GM21723 (cell line): Measurements from ENCODE around the gene SDK1.

Experiments used
- ATAC-seq: cut with Tn5 transposase; IDR thresholded peaks from one replicate; pipeline ENCODE4 v1.9.1; 2021; ENCODE audit warnings: mild to moderate bottlenecking, moderate library complexity; ENCODE audit not compliant: unreplicated experiment

The SDK1 gene

DNA sequence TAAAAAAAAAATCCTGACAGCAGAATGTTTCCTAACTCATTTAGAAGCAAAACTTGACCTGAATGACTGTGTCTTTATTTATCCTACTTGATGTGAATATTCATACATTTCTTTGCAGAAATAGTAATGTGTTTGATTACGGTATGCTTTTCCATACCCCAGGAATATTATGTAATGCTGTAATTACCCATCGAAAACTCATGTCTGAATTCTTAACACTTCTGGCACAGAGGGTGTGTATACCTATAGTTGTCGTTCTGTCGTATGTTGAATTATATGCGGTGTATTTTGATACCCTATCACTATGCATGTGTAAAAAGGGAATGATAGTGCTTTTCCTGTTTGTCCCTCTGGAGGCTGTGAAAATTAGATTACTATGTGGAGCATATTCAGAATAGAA lies 26.6 kb downstream of the SDK1 start:
- ATAC-seq: no peak

DNA sequence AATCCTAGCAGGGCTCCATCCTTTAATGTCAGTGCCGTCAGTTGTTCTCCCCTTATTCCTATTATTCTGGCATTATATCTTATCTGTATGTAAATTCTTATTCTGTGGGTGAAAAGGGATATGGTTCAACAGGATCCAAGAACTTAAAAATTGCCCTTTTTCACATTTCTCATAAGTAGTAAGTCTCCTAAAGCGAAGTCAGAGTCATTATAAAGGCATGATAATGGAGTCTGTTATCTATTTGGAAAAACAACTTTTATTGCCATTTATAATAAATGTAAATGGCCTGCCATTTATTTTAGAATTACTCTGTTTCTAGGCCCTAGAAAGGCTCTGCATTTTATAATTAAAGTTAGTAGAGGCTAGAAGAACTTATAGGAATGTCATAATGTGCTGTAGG lies 31.3 kb downstream of the SDK1 start:
- no peak for ATAC-seq

GRCh38 chr7:3333861-3334260 lies 32.8 kb downstream of the SDK1 start:
- no peak for ATAC-seq

DNA sequence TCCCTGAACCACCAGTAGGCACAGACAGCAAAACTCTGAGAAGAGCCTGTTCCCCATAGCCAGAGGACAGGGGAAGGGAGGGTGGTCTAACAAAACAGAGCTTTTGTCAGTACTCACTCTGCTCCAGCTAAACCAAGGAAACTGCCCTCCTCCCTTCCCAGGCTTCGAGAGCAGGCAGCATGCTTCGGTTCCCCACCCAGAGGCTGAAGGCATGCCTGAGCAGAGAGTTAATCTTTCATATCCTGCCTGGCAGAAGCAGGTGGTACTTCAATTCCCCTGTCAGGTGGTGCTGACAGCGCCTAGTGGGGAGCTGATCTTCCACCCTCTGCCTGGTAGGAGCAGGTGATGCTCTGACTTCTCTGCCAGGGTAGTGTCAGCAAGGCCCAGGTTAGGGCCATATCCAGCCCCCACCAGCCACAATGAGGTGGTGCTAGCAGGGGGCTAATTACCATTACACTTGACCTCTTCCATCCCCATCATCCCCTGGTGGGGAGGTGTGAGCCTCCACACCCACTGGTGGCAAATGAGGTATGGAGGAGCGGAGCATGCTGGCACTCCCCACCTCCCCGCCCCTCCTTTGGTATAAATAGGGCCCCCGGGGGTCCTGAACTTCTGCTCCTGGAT lies 35.1 kb downstream of the SDK1 start:
- no peak for ATAC-seq

GRCh38 chr7:3338161-3338560 lies 37.1 kb downstream of the SDK1 start:
- no peak for ATAC-seq

- no peak for ATAC-seq
Measured at GRCh38 chr7:3345699-3346481, 44.8 kb downstream of the SDK1 start.

- ATAC-seq: no peak
Measured at GRCh38 chr7:3349126-3349525, 48.1 kb downstream of the SDK1 start.

GRCh38 chr7:3356173-3356572 lies 55.1 kb downstream of the SDK1 start:
- no peak for ATAC-seq

GRCh38 chr7:3358991-3359390 lies 57.9 kb downstream of the SDK1 start:
- ATAC-seq: no peak

- ATAC-seq: no peak
Measured at GRCh38 chr7:3367261-3367660, 66.2 kb downstream of the SDK1 start.

DNA sequence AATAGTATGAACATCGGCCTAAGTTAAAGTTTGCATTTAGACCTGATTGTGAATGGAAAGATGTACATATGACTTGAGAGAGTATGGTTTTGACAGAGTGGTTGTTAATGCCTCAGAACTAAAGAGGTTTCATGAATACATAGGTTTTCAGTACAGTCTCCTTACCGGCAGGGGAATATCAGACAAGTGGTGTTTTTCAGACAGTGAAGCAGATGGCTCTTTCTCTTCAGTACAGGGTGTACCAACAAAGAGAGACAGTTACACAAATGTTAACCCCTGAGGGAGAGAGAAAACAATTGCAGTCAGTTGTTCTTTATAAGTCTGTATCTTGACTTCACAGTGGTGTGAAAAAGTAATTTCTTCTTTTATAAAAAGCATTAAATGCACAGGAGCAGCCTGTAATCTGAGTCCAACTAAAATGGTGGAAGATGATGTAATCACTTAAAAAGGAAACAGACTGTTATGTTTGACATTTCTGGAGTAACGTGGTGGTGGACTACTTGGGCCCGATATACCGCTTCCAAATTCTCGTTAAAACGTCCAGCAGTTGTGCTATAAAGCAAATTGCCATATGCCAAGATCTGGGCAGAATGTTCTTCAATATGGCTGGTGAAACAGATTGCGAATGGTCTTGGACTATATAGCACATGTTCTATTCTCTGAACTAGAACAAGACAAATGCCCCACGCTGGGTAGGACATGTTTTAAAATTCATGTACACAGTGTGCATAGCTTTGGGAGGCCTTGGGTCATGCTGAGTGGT lies 69.2 kb downstream of the SDK1 start:
- ATAC-seq: no peak

DNA sequence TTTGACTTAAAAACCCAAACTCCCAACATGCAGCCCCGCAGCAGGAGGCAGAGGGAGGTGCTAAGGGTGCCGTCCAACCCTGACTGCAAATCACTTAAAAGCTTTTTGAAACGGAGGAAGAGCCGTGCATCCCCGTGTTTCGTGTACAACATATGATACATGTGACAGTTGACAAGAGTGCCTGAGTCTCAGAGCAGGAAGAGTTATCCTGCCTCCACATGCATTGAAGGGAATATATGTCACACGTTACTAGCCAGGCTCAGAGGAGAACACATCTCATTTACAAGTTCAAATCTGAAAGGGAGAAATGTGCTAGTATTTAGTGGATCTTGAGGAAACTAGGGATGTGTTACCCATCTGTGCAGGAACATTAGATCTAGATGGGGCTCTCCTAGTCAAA lies 69.9 kb downstream of the SDK1 start:
- ATAC-seq: no peak

DNA sequence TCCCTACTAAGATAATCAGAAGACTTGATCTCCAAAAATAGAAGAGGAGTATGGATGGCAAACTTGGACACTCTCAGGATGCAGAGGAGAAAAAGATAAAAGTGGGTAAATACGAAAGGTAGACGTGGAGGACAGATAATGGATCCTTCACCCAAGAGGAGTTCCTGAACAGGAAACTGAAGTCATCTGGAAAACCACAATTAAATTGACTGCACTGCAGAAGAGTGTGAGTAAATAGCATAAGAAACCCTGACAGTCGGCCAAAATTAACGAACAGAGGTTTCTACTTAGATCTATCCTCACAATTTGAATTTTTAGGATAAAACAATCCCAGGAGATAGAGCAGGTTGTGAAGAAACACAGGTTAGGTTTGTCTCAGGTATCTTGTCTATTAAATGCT lies 70.5 kb downstream of the SDK1 start:
- ATAC-seq: no peak

- ATAC-seq: no peak
Measured at GRCh38 chr7:3374239-3374638, 73.2 kb downstream of the SDK1 start.

GRCh38 chr7:3378390-3379150 lies 77.5 kb downstream of the SDK1 start:
- ATAC-seq: no peak

DNA sequence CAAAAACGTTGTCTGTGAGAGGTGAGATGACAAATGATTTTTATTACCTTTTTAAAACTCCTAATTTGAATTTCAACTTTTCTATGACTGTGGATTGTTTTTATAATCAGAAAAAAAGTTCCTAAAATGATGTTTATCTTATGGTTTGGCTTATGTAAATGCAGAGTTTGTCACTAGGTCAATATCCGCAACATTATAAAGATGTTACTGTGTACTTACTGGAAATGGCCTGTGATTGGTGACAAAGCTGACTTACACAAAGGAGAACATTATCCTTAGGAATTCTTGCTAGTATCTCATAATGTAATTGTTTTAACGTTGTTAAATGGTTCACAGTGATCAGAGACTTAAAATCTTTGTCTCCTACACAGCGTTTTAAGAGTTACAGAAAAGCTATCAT lies 79.0 kb downstream of the SDK1 start:
- ATAC-seq: no peak

- ATAC-seq: no peak
Measured at GRCh38 chr7:3380886-3381685, 80.0 kb downstream of the SDK1 start.

GRCh38 chr7:3386423-3387190 lies 85.6 kb downstream of the SDK1 start:
- no peak for ATAC-seq

- ATAC-seq: no peak
Measured at GRCh38 chr7:3393862-3394261, 92.8 kb downstream of the SDK1 start.

GRCh38 chr7:3397324-3397723 lies 96.3 kb downstream of the SDK1 start:
- ATAC-seq: no peak
